H1 (cell line): ENCODE data around the gene ENPP5. TPM values are rescaled to one million over a fixed set of nuclear protein-coding genes. Genes with fewer than 3 reads are reported as not detected.

Experiments
- CTCF ChIA-PET: fragments of 300-600 bp; sonication (Branson Sonifier 250); formaldehyde crosslinking; loops from one replicate; lab custom pipeline; 2021; ENCODE audit not compliant: partially characterized antibody; lab: Charles Lee
- POLR2A ChIA-PET: fragments of 300-600 bp; sonication (Branson Sonifier 250); formaldehyde crosslinking; loops from one replicate; lab custom pipeline; 2021; ENCODE audit warnings: inconsistent platforms; ENCODE audit not compliant: partially characterized antibody; lab: Charles Lee
- DNase-seq, 2 experiments: peaks; one replicate each; pipeline versions ENCODE4 v3.0.0 to v3.0.0-alpha.2; 2010 to 2022; ENCODE audit warnings: low spot score in 2 of 2, low read depth in 1 of 2, mixed read lengths in 1 of 2
- FAIRE-seq: peaks from 2 replicates; lab custom pipeline; 2011; peaks lifted over from hg19 to GRCh38; lab: Jason Lieb, UNC
- H2AFZ ChIP-seq: 2 replicates; pipeline ENCODE4 v1.8.1; 2012; ENCODE audit warnings: low read length, inconsistent platforms
- H2AK5ac ChIP-seq: 2 replicates; pipeline ENCODE4 v1.6.1; 2013; ENCODE audit warnings: low read depth, low read length
- H2BK120ac ChIP-seq: replicated peaks from 2 replicates; pipeline ENCODE3; 2013; ENCODE audit warnings: low read depth, low read length, inconsistent platforms
- H2BK12ac ChIP-seq: 2 replicates; pipeline ENCODE4 v1.6.1; 2013; ENCODE audit warnings: low read depth, low read length
- H2BK15ac ChIP-seq: 2 replicates; pipeline ENCODE4 v1.6.1; 2013; ENCODE audit warnings: low read length
- H2BK20ac ChIP-seq: 2 replicates; pipeline ENCODE4 v1.6.1; 2013; ENCODE audit warnings: low read length
- H2BK5ac ChIP-seq: 2 replicates; pipeline ENCODE4 v1.6.1; 2013; ENCODE audit warnings: low read depth, low read length
- H3K14ac ChIP-seq: 2 replicates; pipeline ENCODE4 v1.6.1; 2013; ENCODE audit warnings: inconsistent platforms; ENCODE audit not compliant: insufficient read length
- H3K18ac ChIP-seq: 2 replicates; pipeline ENCODE4 v1.6.1; 2013; ENCODE audit warnings: low read length; ENCODE audit errors: extremely low read depth
- H3K23ac ChIP-seq: 2 replicates; pipeline ENCODE4 v1.6.1; 2013; ENCODE audit warnings: inconsistent platforms; ENCODE audit not compliant: insufficient read length
- H3K23me2 ChIP-seq: 2 replicates; pipeline ENCODE4 v1.6.1; 2013; ENCODE audit warnings: low read depth, low read length
- H3K27ac ChIP-seq: 2 replicates; pipeline ENCODE4 v1.6.1; 2011; ENCODE audit warnings: low read depth, low read length, inconsistent platforms
- H3K27me3 ChIP-seq, 4 experiments: replicated peaks in 1 of 4; 1 replicate in 1 of 4; 2 replicates in 3 of 4; pipeline versions ENCODE4 v1.6.1 to v1.8.1; 2011 to 2013; ENCODE audit warnings: low read length in 3 of 4, mild to moderate bottlenecking in 3 of 4, inconsistent platforms in 2 of 4, mixed read lengths in 2 of 4, moderate library complexity in 1 of 4; ENCODE audit not compliant: control insufficient read depth in 3 of 4, insufficient read depth in 3 of 4; ENCODE audit errors: extremely low read depth in 1 of 4
- H3K36me3 ChIP-seq, 4 experiments: 2 replicates each; pipeline versions ENCODE4 v1.6.1 to v1.8.1; 2011 to 2013; ENCODE audit warnings: mild to moderate bottlenecking in 4 of 4, low read length in 3 of 4, moderate library complexity in 2 of 4, control low read depth in 1 of 4, inconsistent platforms in 1 of 4; ENCODE audit not compliant: insufficient read depth in 4 of 4, control insufficient read depth in 2 of 4
- H3K4ac ChIP-seq: replicated peaks from 2 replicates; pipeline ENCODE3; 2013; ENCODE audit warnings: low read length, low read depth, mixed read lengths, inconsistent platforms; ENCODE audit not compliant: insufficient read length
- H3K4me1 ChIP-seq, 4 experiments: replicated peaks in 1 of 4; 1 replicate in 1 of 4; 2 replicates in 3 of 4; pipeline versions ENCODE4 v1.6.1 to v1.8.1; 2011 to 2013; ENCODE audit warnings: low read length in 3 of 4, inconsistent platforms in 2 of 4, mixed read lengths in 1 of 4; ENCODE audit not compliant: insufficient read depth in 4 of 4, control insufficient read depth in 3 of 4
- H3K4me2 ChIP-seq, 2 experiments: 2 replicates each; pipeline versions ENCODE4 v1.6.1 to v1.8.1; 2011 to 2013; ENCODE audit warnings: low read depth in 2 of 2, low read length in 2 of 2, control low read depth in 1 of 2, inconsistent platforms in 1 of 2, mild to moderate bottlenecking in 1 of 2; ENCODE audit not compliant: insufficient read depth in 1 of 2
- H3K4me3 ChIP-seq, 4 experiments: fragments of 200-600, 300-600 bp in 1 of 4; sonication (generic), shearing (Covaris generic), sonication (Bioruptor Twin) in 1 of 4; 2 replicates each; pipeline versions ENCODE4 v1.5.1 to v1.8.1; 2011 to 2016; ENCODE audit warnings: low read length in 4 of 4, low read depth in 3 of 4, control low read depth in 2 of 4, inconsistent platforms in 2 of 4, mild to moderate bottlenecking in 2 of 4, mixed read lengths in 1 of 4, moderate library complexity in 1 of 4; ENCODE audit not compliant: insufficient read depth in 2 of 4; ENCODE audit errors: extremely low read depth in 1 of 4
- H3K56ac ChIP-seq: replicated peaks from 2 replicates; pipeline ENCODE3; 2013; ENCODE audit warnings: low read depth, mild to moderate bottlenecking, mixed read lengths, low read length, inconsistent platforms; ENCODE audit not compliant: insufficient read length
- H3K79me1 ChIP-seq: 2 replicates; pipeline ENCODE4 v1.6.1; 2013; ENCODE audit warnings: low read depth, low read length, control low read depth
- H3K79me2 ChIP-seq, 2 experiments: 2 replicates each; pipeline versions ENCODE4 v1.6.1 to v1.8.1; 2012 to 2013; ENCODE audit warnings: low read length in 2 of 2, mild to moderate bottlenecking in 2 of 2, inconsistent platforms in 1 of 2; ENCODE audit not compliant: insufficient read depth in 2 of 2, control insufficient read depth in 1 of 2
- H3K9ac ChIP-seq, 4 experiments: replicated peaks in 1 of 4; 1 replicate in 1 of 4; 2 replicates in 3 of 4; pipeline versions ENCODE4 v1.6.1 to v1.8.1; 2011 to 2013; ENCODE audit warnings: low read depth in 3 of 4, low read length in 3 of 4, control low read depth in 2 of 4, mild to moderate bottlenecking in 2 of 4, moderate library complexity in 2 of 4, inconsistent platforms in 1 of 4; ENCODE audit errors: extremely low read depth in 1 of 4
- H3K9me3 ChIP-seq, 2 experiments: 2 replicates each; pipeline versions ENCODE4 v1.6.1 to v1.8.1; 2012 to 2013; ENCODE audit warnings: mild to moderate bottlenecking in 2 of 2, moderate library complexity in 2 of 2, control low read depth in 1 of 2, inconsistent platforms in 1 of 2, low read depth in 1 of 2, low read length in 1 of 2, mixed read lengths in 1 of 2; ENCODE audit not compliant: insufficient read depth in 2 of 2
- H4K20me1 ChIP-seq, 2 experiments: replicated peaks in 1 of 2; 2 replicates each; pipeline versions ENCODE3 to v1.8.1; 2011 to 2013; ENCODE audit warnings: inconsistent platforms in 2 of 2, low read length in 2 of 2, mild to moderate bottlenecking in 1 of 2; ENCODE audit not compliant: insufficient read depth in 2 of 2, control insufficient read depth in 1 of 2
- H4K5ac ChIP-seq: 2 replicates; pipeline ENCODE4 v1.6.1; 2013; ENCODE audit warnings: low read length, low read depth, mixed read lengths, inconsistent platforms; ENCODE audit not compliant: insufficient read length
- H4K8ac ChIP-seq: 2 replicates; pipeline ENCODE4 v1.8.0; 2013; ENCODE audit warnings: mild to moderate bottlenecking, moderate library complexity, low read length, inconsistent platforms; ENCODE audit not compliant: insufficient read depth; ENCODE audit errors: extremely low read depth
- H4K91ac ChIP-seq: replicated peaks from 2 replicates; pipeline ENCODE3; 2013; ENCODE audit warnings: low read length, mixed read lengths, inconsistent platforms; ENCODE audit not compliant: insufficient read length
- POU5F1 ChIP-seq: IDR thresholded peaks from 2 replicates; pipeline ENCODE4 v1.6.1; 2011; ENCODE audit warnings: low read depth, mild to moderate bottlenecking, low read length, moderate library complexity
- WGBS, 2 experiments: shearing (Covaris generic) in 1 of 2; methylation state at CpG; one replicate each; pipeline versions ENCODE4 v1.1.6 to v1.1.7; 2013 to 2015; ENCODE audit warnings: low lambda C conversion rate in 2 of 2, mixed read lengths in 2 of 2, inconsistent platforms in 1 of 2, low coverage in 1 of 2, missing lambda C conversion rate in 1 of 2; ENCODE audit not compliant: insufficient replicate concordance in 2 of 2, insufficient coverage in 1 of 2, insufficient read length in 1 of 2; ENCODE audit errors: extremely low coverage in 1 of 2, missing lambda C conversion rate in 1 of 2; 5-methylcytosine and 5-hydroxymethylcytosine counted together
- polyA plus RNA-seq, 7 experiments: library from polyadenylated mRNA; depleted of rRNA in 3 of 7; stranded (reverse) in 5 of 7; unstranded in 2 of 7; fragments of >200 nt in 5 of 7; fragments of 200-250 nt in 2 of 7; gene quantifications; 1 replicate in 5 of 7; 2 replicates in 1 of 7; 4 replicates in 1 of 7; pipeline versions ENCODE4 v1.2.1 to v1.2.3, GENCODE V29; 2011 to 2013; ENCODE audit warnings: missing spikeins in 2 of 7, mixed read lengths in 2 of 7
- total RNA-seq: library from RNA; stranded (reverse); fragmentation: NEBNext Ultra II Directional; extraction: Animal tissue kit (Norgen Biotek cat#: 25700); gene quantifications from 2 replicates; pipeline ENCODE4 v1.2.1, GENCODE V29; 2021

ENPP5 gene
- total and polyA plus RNA-seq, 2 of the 8 experiments (the other 6 are each of a cell fraction or from before 2014, with no cell fraction given) = 5.1 to 7.6 TPM

GRCh38 chr6:46129291-46129628 is 41.5 kb downstream of the ENPP5 start:
- Histone ChIP-seq H3K4me2 (peak overlapping the region; percentile 70 to 85), H3K36me3 (no peaks in the 10 kb centered on the region), H2AK5ac (no peak overlapping the region), H4K5ac (peak overlapping the region; percentile 15), H4K20me1 (no peaks in the 10 kb centered on the region), H2AFZ (peak overlapping the region; percentile 94), H2BK15ac (no peak overlapping the region), H3K23ac (no peak overlapping the region), H2BK5ac (no peak overlapping the region), H4K91ac (no peak overlapping the region), H3K4me3 (peak overlapping the region; percentile 59 to 99 (median 88)), H3K23me2 (peaks cover 10% of the 10 kb centered on the region), H4K8ac (peak overlapping the region; percentile 92; the same call in 1 of the 2 replicates), H3K9ac (peak overlapping the region in 3 of 4 experiments; percentile 49 to 56 (median 49); a peak in 5 of 7 replicates), H3K79me2 (no peaks in the 10 kb centered on the region), H3K9me3 (no peaks in the 10 kb centered on the region), H2BK20ac (no peak overlapping the region), H3K27ac (no peak overlapping the region), H3K4ac (no peak overlapping the region), H3K79me1 (no peaks in the 10 kb centered on the region), H2BK120ac (no peak overlapping the region), H3K18ac (no peak overlapping the region; the same call in 1 of the 2 replicates), H3K14ac (no peak overlapping the region), H3K56ac (no peak overlapping the region), H3K27me3 (peaks cover 0 to 3% (median 1%) of the 10 kb centered on the region in 4 experiments; a peak in 1 of 7 replicates), H2BK12ac (no peak overlapping the region), H3K4me1 (peaks cover 0 to 2% (median 0%) of the 10 kb centered on the region in 4 experiments; a peak in 1 of 7 replicates)
- ChIA-PET CTCF (interaction anchor here (0.6 to 1.5 kb wide), 6 partner anchors 9 to 362 kb away, joined by 3 to 4 read pairs (median 3); partner anchors contain the start of gene RCAN2), POLR2A (interaction anchor here (1.1 to 1.7 kb wide), 2 partner anchors 10 to 28 kb away, joined by 3 to 4 read pairs; no protein-coding TSS in a partner anchor)
- WGBS, 2 experiments = 12% methylated on average over 10 of the region's 10 CpGs; no CpG with 5 or more reads in 1 of the 2 experiments
- FAIRE-seq (no peak), DNase-seq (no peak)
- no peak for TF ChIP-seq POU5F1
